Hepatic stellate cell (primary cell): ENCODE measurements around the gene MRAP.

ENCODE experiments used
- DNase-seq: peaks from one replicate; pipeline ENCODE4 v3.0.0; 2011; ENCODE audit warnings: low spot score

MRAP gene

GRCh38 chr21:32322676-32323075 is 24.0 kb downstream of the MRAP start:
- DNase-seq: no peak

- DNase-seq: no peak
Measured at GRCh38 chr21:32325706-32326105, 27.1 kb downstream of the MRAP start.

- peak; percentile 48 for DNase-seq
Measured at GRCh38 chr21:32328595-32328994, 29.9 kb downstream of the MRAP start.

- DNase-seq: no peak
Measured at GRCh38 chr21:32329331-32329730, 30.7 kb downstream of the MRAP start.

- peak; percentile 54 for DNase-seq
Measured at GRCh38 chr21:32329776-32330175, 31.1 kb downstream of the MRAP start.

GRCh38 chr21:32330784-32331311 is 32.2 kb downstream of the MRAP start:
- DNase-seq: no peak

- no peak for DNase-seq
Measured at GRCh38 chr21:32331444-32332305, 33.0 kb downstream of the MRAP start.

- no peak for DNase-seq
Measured at GRCh38 chr21:32332463-32332951, 33.9 kb downstream of the MRAP start.

GRCh38 chr21:32333953-32334673 is 35.5 kb downstream of the MRAP start:
- no peak for DNase-seq

GRCh38 chr21:32334980-32335531 is 36.4 kb downstream of the MRAP start:
- no peak for DNase-seq

- no peak for DNase-seq
Measured at GRCh38 chr21:32335601-32336575, 37.2 kb downstream of the MRAP start.

GRCh38 chr21:32336711-32337110 is 38.1 kb downstream of the MRAP start:
- DNase-seq: peak; percentile 63

GRCh38 chr21:32337206-32337605 is 38.6 kb downstream of the MRAP start:
- no peak for DNase-seq

GRCh38 chr21:32338209-32338921 is 39.7 kb downstream of the MRAP start:
- no peak for DNase-seq

- no peak for DNase-seq
Measured at GRCh38 chr21:32340863-32341848, 42.5 kb downstream of the MRAP start.

GRCh38 chr21:32346951-32347350 is 48.3 kb downstream of the MRAP start:
- DNase-seq: no peak

- no peak for DNase-seq
Measured at GRCh38 chr21:32347351-32347750, 48.7 kb downstream of the MRAP start.

GRCh38 chr21:32347977-32348376 is 49.3 kb downstream of the MRAP start:
- no peak for DNase-seq

GRCh38 chr21:32348604-32349332 is 50.1 kb downstream of the MRAP start:
- DNase-seq: no peak
